H9 (cell line): Measurements from ENCODE around the gene SLC25A53. TPM values are rescaled to one million over a fixed set of nuclear protein-coding genes. Genes with fewer than 3 reads are reported as not detected.

Source experiments
- DNase-seq: peaks from one replicate; pipeline ENCODE4 v3.0.0-alpha.2; 2017
- H2AFZ ChIP-seq: one replicate; pipeline ENCODE4 v1.6.1; 2013; ENCODE audit warnings: mild to moderate bottlenecking, low read length, control low read depth, moderate library complexity
- H2AK5ac ChIP-seq: 2 replicates; pipeline ENCODE4 v1.6.1; 2013; ENCODE audit warnings: low read length, control low read depth, mixed read lengths; ENCODE audit not compliant: insufficient read length
- H2BK120ac ChIP-seq: one replicate; pipeline ENCODE4 v1.6.1; 2013; ENCODE audit warnings: low read depth, mild to moderate bottlenecking, low read length, control low read depth, inconsistent platforms; ENCODE audit not compliant: poor library complexity, severe bottlenecking
- H2BK12ac ChIP-seq: 2 replicates; pipeline ENCODE4 v1.6.1; 2013; ENCODE audit warnings: low read length, control low read depth, mixed read lengths, low read depth; ENCODE audit not compliant: insufficient read length
- H2BK15ac ChIP-seq: 2 replicates; pipeline ENCODE4 v1.6.1; 2013; ENCODE audit warnings: low read depth, low read length, control low read depth
- H2BK20ac ChIP-seq: one replicate; pipeline ENCODE4 v1.6.1; 2013; ENCODE audit warnings: low read depth, mild to moderate bottlenecking, low read length, control low read depth, inconsistent platforms; ENCODE audit not compliant: poor library complexity, severe bottlenecking
- H2BK5ac ChIP-seq: 2 replicates; pipeline ENCODE4 v1.6.1; 2013; ENCODE audit warnings: low read length, control low read depth, mixed read lengths; ENCODE audit not compliant: insufficient read length
- H3K14ac ChIP-seq: 2 replicates; pipeline ENCODE4 v1.6.1; 2013; ENCODE audit warnings: low read length, control low read depth; ENCODE audit not compliant: insufficient read depth
- H3K18ac ChIP-seq: 2 replicates; pipeline ENCODE4 v1.6.1; 2013; ENCODE audit warnings: low read depth, mild to moderate bottlenecking, mixed read lengths, low read length, control low read depth; ENCODE audit not compliant: insufficient read length
- H3K23ac ChIP-seq: 2 replicates; pipeline ENCODE4 v1.6.1; 2013; ENCODE audit warnings: low read length, control low read depth, mixed read lengths, low read depth; ENCODE audit not compliant: insufficient read length
- H3K23me2 ChIP-seq: 2 replicates; pipeline ENCODE4 v1.6.1; 2013; ENCODE audit warnings: low read depth, mild to moderate bottlenecking, mixed read lengths, low read length, control low read depth; ENCODE audit not compliant: insufficient read length, poor library complexity, severe bottlenecking
- H3K27ac ChIP-seq: 2 replicates; pipeline ENCODE4 v1.5.1; 2013; ENCODE audit warnings: low read length, control low read depth, mixed read lengths, low read depth; ENCODE audit not compliant: insufficient read length
- H3K27me3 ChIP-seq: 2 replicates; pipeline ENCODE4 v1.6.1; 2013; ENCODE audit warnings: low read length, control low read depth, inconsistent platforms; ENCODE audit not compliant: insufficient read depth
- H3K4ac ChIP-seq: 2 replicates; pipeline ENCODE4 v1.6.1; 2013; ENCODE audit warnings: low read depth, mild to moderate bottlenecking, control low read depth, inconsistent platforms, low read length, moderate library complexity
- H3K4me1 ChIP-seq: 2 replicates; pipeline ENCODE4 v1.6.1; 2013; ENCODE audit warnings: low read length, control low read depth, inconsistent platforms; ENCODE audit not compliant: insufficient read depth
- H3K4me2 ChIP-seq: 2 replicates; pipeline ENCODE4 v1.6.1; 2013; ENCODE audit warnings: low read length, control low read depth, mixed read lengths; ENCODE audit not compliant: insufficient read length, insufficient read depth
- H3K56ac ChIP-seq: 2 replicates; pipeline ENCODE4 v1.6.1; 2013; ENCODE audit warnings: low read depth, mild to moderate bottlenecking, mixed read lengths, low read length, control low read depth; ENCODE audit not compliant: insufficient read length
- H3K79me1 ChIP-seq: 2 replicates; pipeline ENCODE4 v1.6.1; 2013; ENCODE audit warnings: low read depth, mild to moderate bottlenecking, moderate library complexity, low read length, control low read depth, inconsistent platforms; ENCODE audit not compliant: insufficient read depth, poor library complexity, severe bottlenecking
- H3K79me2 ChIP-seq: 2 replicates; pipeline ENCODE4 v1.6.1; 2013; ENCODE audit warnings: low read length, control low read depth, inconsistent platforms; ENCODE audit not compliant: insufficient read depth
- H3K9ac ChIP-seq: 2 replicates; pipeline ENCODE4 v1.6.1; 2013; ENCODE audit warnings: low read length, control low read depth, mixed read lengths; ENCODE audit not compliant: insufficient read length; ENCODE audit errors: extremely low read depth
- H3K9me3 ChIP-seq: one replicate; pipeline ENCODE4 v1.6.1; 2013; ENCODE audit warnings: low read depth, low read length, inconsistent platforms; ENCODE audit not compliant: control insufficient read depth
- H3T11ph ChIP-seq: one replicate; pipeline ENCODE4 v1.6.1; 2013; ENCODE audit warnings: mild to moderate bottlenecking, low read length, control low read depth, inconsistent platforms
- H4K20me1 ChIP-seq: one replicate; pipeline ENCODE4 v1.6.1; 2013; ENCODE audit not compliant: control insufficient read depth, insufficient read length, insufficient read depth
- H4K5ac ChIP-seq: 2 replicates; pipeline ENCODE4 v1.6.1; 2013; ENCODE audit warnings: low read depth, mild to moderate bottlenecking, mixed read lengths, low read length, control low read depth; ENCODE audit not compliant: insufficient read length
- H4K8ac ChIP-seq: replicated peaks from 2 replicates; pipeline ENCODE4 v1.6.1; 2013; ENCODE audit warnings: low read length, control low read depth, mixed read lengths, low read depth; ENCODE audit not compliant: insufficient read length
- H4K91ac ChIP-seq: 2 replicates; pipeline ENCODE4 v1.6.1; 2013; ENCODE audit warnings: low read depth, mild to moderate bottlenecking, moderate library complexity, mixed read lengths, low read length, control low read depth; ENCODE audit not compliant: insufficient read length
- H3K27ac Mint-ChIP-seq, 3 experiments: 2 replicates in 2 of 3; 3 replicates in 1 of 3; pipeline ENCODE4 v1.8.0; 2020 to 2021; ENCODE audit warnings: mixed read lengths in 3 of 3, mild to moderate bottlenecking in 1 of 3, moderate library complexity in 1 of 3
- H3K27me3 Mint-ChIP-seq: 2 replicates; pipeline ENCODE4 v1.8.0; 2021; ENCODE audit warnings: low read depth, mild to moderate bottlenecking, moderate library complexity, mixed read lengths
- H3K36me3 Mint-ChIP-seq, 3 experiments: 2 replicates in 2 of 3; 3 replicates in 1 of 3; pipeline ENCODE4 v1.8.0; 2020 to 2021; ENCODE audit warnings: low read depth in 3 of 3, mixed read lengths in 3 of 3; ENCODE audit not compliant: insufficient read depth in 1 of 3
- H3K4me1 Mint-ChIP-seq, 2 experiments: 2 replicates each; pipeline ENCODE4 v1.8.0; 2020; ENCODE audit warnings: mixed read lengths in 2 of 2
- H3K4me3 Mint-ChIP-seq, 2 experiments: 2 replicates in 1 of 2; 3 replicates in 1 of 2; pipeline ENCODE4 v1.8.0; 2020 to 2021; ENCODE audit warnings: mild to moderate bottlenecking in 2 of 2, mixed read lengths in 2 of 2, moderate library complexity in 1 of 2
- H3K9me3 Mint-ChIP-seq, 2 experiments: 2 replicates in 1 of 2; 3 replicates in 1 of 2; pipeline ENCODE4 v1.8.0; 2020; ENCODE audit warnings: mild to moderate bottlenecking in 2 of 2, mixed read lengths in 2 of 2, moderate library complexity in 1 of 2
- CTCF ChIP-seq: fragments of 200-600 bp; sonication (generic); conservative IDR thresholded peaks from 3 replicates; pipeline ENCODE4 v1.8.0; 2021; ENCODE audit warnings: antibody characterized with exemption, mild to moderate bottlenecking
- WGBS: extraction: QIAGEN DNeasy Blood & Tissue Kit; methylation state at CpG from one replicate; pipeline ENCODE4 v1.1.7; 2013; ENCODE audit warnings: missing lambda C conversion rate, low lambda C conversion rate, mixed read lengths; ENCODE audit not compliant: insufficient read length; ENCODE audit errors: extremely low coverage; 5-methylcytosine and 5-hydroxymethylcytosine counted together
- total RNA-seq: library from RNA; stranded (reverse); gene quantifications from 2 replicates; pipeline ENCODE4 v1.2.1, GENCODE V29; 2021

SLC25A53 gene
- total RNA-seq, 1 experiment from 2014 or later = 1.6 TPM

- H2BK120ac ChIP-seq = no peak overlapping the region
- peak overlapping the region; percentile 98 for H3K4me2 ChIP-seq
- peak overlapping the region; percentile 49 for H3K18ac ChIP-seq
- H3K79me1 ChIP-seq = no peaks in the 10 kb centered on the region
- H3K4me1 ChIP-seq = no peaks in the 10 kb centered on the region; the same call in 1 of the 2 replicates
- H3K4ac ChIP-seq = no peak overlapping the region
- H3K14ac ChIP-seq = no peak overlapping the region; the same call in 1 of the 2 replicates
- no peaks in the 10 kb centered on the region for H3K27me3 ChIP-seq
- H4K91ac ChIP-seq = no peak overlapping the region
- H3K56ac ChIP-seq = no peak overlapping the region
- no CpG with 5 or more reads among the region's 24 CpGs for WGBS
- H4K8ac ChIP-seq = no peak overlapping the region
- H3K23ac ChIP-seq = no peak overlapping the region
- no peak overlapping the region for H4K5ac ChIP-seq
- H2BK12ac ChIP-seq = no peak overlapping the region
- peaks cover 0 to 4% (median 0%) of the 10 kb centered on the region in 3 experiments; a peak in 3 of 7 replicates for H3K36me3 Mint-ChIP-seq
- no peak overlapping the region for H2BK5ac ChIP-seq
- peaks cover 13 to 24% of the 10 kb centered on the region in 2 experiments; a peak in 3 of 4 replicates for H3K4me1 Mint-ChIP-seq
- no peak overlapping the region for H2BK15ac ChIP-seq
- H2AK5ac ChIP-seq = no peak overlapping the region
- H3K27me3 Mint-ChIP-seq = peaks cover 10% of the 10 kb centered on the region
- H2AFZ ChIP-seq = no peak overlapping the region
- H3K27ac Mint-ChIP-seq = peak overlapping the region in 1 of 3 experiments; percentile 99; a peak in 1 of 7 replicates
- H4K20me1 ChIP-seq = no peaks in the 10 kb centered on the region
- peaks cover 6% of the 10 kb centered on the region for H3K9me3 ChIP-seq
- peaks cover 10% of the 10 kb centered on the region for H3K23me2 ChIP-seq
- peak; percentile 63 for TF ChIP-seq CTCF
- no peak overlapping the region for H2BK20ac ChIP-seq
- no peak overlapping the region for H3T11ph ChIP-seq
- no peaks in the 10 kb centered on the region for H3K79me2 ChIP-seq
- peak overlapping the region; percentile 80 to 97 for H3K4me3 Mint-ChIP-seq
- no peak overlapping the region for H3K27ac ChIP-seq
- DNase-seq = peak; percentile 75
- peak overlapping the region; percentile 50 for H3K9ac ChIP-seq
- H3K9me3 Mint-ChIP-seq = peaks cover 2 to 61% of the 10 kb centered on the region in 2 experiments; a peak in 4 of 5 replicates
Measured at GRCh38 chrX:104113222-104113965, 43.4 kb downstream of the SLC25A53 start.
